Breast epithelium (tissue), 4 donors: ENCODE results near the gene ZNF662. TPM values are rescaled to one million over a fixed set of nuclear protein-coding genes. Genes with fewer than 3 reads are reported as not detected.

Source experiments
- DNase-seq, 2 donors: peaks; one replicate each; pipeline ENCODE4 v3.0.0-alpha.2; 2019; ENCODE audit warnings: low spot score in 2 of 2
- H3K27ac ChIP-seq, 2 donors: fragments of 200-600 bp; sonication (generic) in 1 of 2; one replicate each; pipeline ENCODE4 v1.5.1; 2016 to 2019; ENCODE audit warnings: mild to moderate bottlenecking in 1 of 2
- H3K27me3 ChIP-seq, 2 donors: fragments of 200-600 bp; sonication (generic) in 1 of 2; one replicate each; pipeline versions ENCODE4 v1.5.1 to v1.6.0; 2017 to 2019; ENCODE audit warnings: control low read depth in 1 of 2, mild to moderate bottlenecking in 1 of 2
- H3K36me3 ChIP-seq: fragments of 200-600 bp; one replicate; pipeline ENCODE4 v1.5.1; 2019
- H3K4me1 ChIP-seq, 2 donors: fragments of 200-600 bp; sonication (generic); one replicate each; pipeline ENCODE4 v1.5.1; 2016 to 2019; ENCODE audit warnings: control low read depth in 1 of 2
- H3K4me3 ChIP-seq, 3 donors: fragments of 200-600 bp; sonication (generic); 1 replicate in 2 of 3; 2 replicates in 1 of 3; pipeline ENCODE4 v1.5.1; 2016 to 2019; ENCODE audit warnings: mild to moderate bottlenecking in 3 of 3, moderate library complexity in 2 of 3
- H3K9me3 ChIP-seq, 2 donors: fragments of 200-600 bp; sonication (generic) in 1 of 2; one replicate each; pipeline ENCODE4 v1.5.1; 2016 to 2019; ENCODE audit warnings: control low read depth in 1 of 2
- POLR2A ChIP-seq: fragments of 450-650 bp; IDR thresholded peaks from one replicate; pipeline ENCODE4 v1.6.1; 2016; ENCODE audit warnings: antibody characterized with exemption, mild to moderate bottlenecking, moderate library complexity
- POLR2AphosphoS5 ChIP-seq, 3 donors: sonication (generic); formaldehyde crosslinking; IDR thresholded peaks; one replicate each; pipeline ENCODE4 v1.6.1; 2017; ENCODE audit warnings: antibody characterized with exemption in 3 of 3
- intact Hi-C: fragments of 100-400 bp; cut with DNase I; formaldehyde crosslinking; loops from one replicate; pipeline ENCODE4 v1.15.1; 2023; ENCODE audit warnings: low total_unique reads
- total RNA-seq, 3 donors: library from RNA; depleted of rRNA; stranded (reverse); fragments of >200 nt; gene quantifications; one replicate each; pipeline ENCODE4 v1.1.0, GENCODE V29; 2016
- TF ChIP-seq, protein P1 (sequence below), 3 donors: fragments of 450-650 bp; IDR thresholded peaks; one replicate each; pipeline ENCODE4 v1.5.1; 2016 to 2017; ENCODE audit warnings: antibody characterized with exemption in 3 of 3, mild to moderate bottlenecking in 3 of 3, moderate library complexity in 3 of 3

The ZNF662 gene
- total RNA-seq, 3 donors from 2014 or later = 8.2 to 17.4 (median 13.8) TPM

DNA sequence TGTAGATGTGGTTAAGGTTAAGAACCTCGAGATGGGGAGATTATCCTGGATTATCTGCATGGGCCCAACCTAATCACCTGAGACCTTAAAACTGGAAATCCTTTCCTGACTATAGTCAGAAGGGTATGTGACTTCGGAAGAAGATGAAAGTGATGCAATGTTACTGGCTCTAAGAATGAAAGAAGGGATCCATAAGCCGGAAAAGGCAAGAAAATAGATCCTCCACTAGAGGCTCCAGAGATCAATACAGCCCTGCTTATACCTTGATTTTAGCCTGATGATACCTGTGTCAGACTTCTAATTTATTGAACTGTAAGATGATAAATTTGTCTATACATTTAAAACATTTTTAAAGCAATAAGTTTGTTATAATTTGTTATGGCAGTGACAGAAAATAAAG, 51.6 kb downstream of the ZNF662 start:
- no peak overlapping the region for H3K4me3 ChIP-seq
- H3K9me3 ChIP-seq = no peaks in the 10 kb centered on the region
- H3K27ac ChIP-seq = no peak overlapping the region
- no peaks in the 10 kb centered on the region for H3K4me1 ChIP-seq
- TF ChIP-seq, protein P1, sequence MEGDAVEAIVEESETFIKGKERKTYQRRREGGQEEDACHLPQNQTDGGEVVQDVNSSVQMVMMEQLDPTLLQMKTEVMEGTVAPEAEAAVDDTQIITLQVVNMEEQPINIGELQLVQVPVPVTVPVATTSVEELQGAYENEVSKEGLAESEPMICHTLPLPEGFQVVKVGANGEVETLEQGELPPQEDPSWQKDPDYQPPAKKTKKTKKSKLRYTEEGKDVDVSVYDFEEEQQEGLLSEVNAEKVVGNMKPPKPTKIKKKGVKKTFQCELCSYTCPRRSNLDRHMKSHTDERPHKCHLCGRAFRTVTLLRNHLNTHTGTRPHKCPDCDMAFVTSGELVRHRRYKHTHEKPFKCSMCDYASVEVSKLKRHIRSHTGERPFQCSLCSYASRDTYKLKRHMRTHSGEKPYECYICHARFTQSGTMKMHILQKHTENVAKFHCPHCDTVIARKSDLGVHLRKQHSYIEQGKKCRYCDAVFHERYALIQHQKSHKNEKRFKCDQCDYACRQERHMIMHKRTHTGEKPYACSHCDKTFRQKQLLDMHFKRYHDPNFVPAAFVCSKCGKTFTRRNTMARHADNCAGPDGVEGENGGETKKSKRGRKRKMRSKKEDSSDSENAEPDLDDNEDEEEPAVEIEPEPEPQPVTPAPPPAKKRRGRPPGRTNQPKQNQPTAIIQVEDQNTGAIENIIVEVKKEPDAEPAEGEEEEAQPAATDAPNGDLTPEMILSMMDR (IDR thresholded peaks at IDR 0.05) = no peak
- TF ChIP-seq POLR2AphosphoS5 (IDR thresholded peaks at IDR 0.05) (no peak), POLR2A (no peak)
- H3K27me3 ChIP-seq = no peaks in the 10 kb centered on the region
- intact Hi-C loops = no loop called here
- DNase-seq = no peak
- no peaks in the 10 kb centered on the region for H3K36me3 ChIP-seq

DNA sequence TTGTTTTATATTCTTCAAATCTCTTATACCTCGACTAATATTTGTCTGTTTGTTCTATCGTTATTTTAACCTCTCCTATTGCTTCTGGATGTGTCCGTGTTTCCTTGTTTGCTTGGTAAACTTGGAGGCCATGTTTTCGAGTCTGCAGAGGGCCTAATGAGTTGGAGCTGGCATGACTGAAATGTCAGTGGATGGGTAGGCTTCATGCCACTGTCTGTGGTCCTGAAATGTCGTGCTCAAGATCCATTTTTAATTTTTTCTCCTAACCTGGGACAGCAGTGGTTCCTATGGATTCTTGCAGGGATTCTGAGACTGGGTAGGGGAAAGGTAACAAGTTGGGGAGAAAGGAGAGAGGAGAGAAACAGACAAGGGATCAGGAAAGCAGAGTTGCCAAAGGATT, 54.3 kb downstream of the ZNF662 start:
- Histone ChIP-seq H3K4me1 (no peaks in the 10 kb centered on the region), H3K4me3 (no peak overlapping the region), H3K9me3 (no peaks in the 10 kb centered on the region), H3K27ac (no peak overlapping the region), H3K36me3 (no peaks in the 10 kb centered on the region), H3K27me3 (no peaks in the 10 kb centered on the region)
- intact Hi-C loops = no loop called here
- TF ChIP-seq POLR2A (no peak), POLR2AphosphoS5 (IDR thresholded peaks at IDR 0.05) (no peak)
- TF ChIP-seq, protein P1 (IDR thresholded peaks at IDR 0.05) = no peak
- DNase-seq = no peak

DNA sequence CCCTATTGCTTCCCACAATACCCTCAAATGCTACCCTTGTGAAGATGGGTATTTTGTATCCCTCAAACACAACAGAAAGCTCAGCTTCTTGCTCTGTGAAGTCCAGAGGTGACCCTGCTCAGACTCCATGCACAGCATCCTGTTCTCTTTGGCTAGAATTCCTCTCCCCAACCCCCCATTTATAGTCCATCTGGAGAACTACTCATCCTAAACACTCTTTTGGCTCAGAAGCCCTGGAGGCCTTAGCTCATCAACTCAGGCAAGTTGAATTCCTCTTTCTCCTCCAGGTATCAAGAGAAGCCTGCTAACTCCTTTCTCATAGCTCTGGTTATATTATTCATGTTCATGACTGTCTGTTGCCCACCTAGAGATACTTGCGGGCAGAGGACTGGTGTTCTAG, 54.8 kb downstream of the ZNF662 start:
- intact Hi-C loops = no loop called here
- Histone ChIP-seq H3K36me3 (no peaks in the 10 kb centered on the region), H3K9me3 (no peaks in the 10 kb centered on the region), H3K4me1 (no peaks in the 10 kb centered on the region), H3K27me3 (no peaks in the 10 kb centered on the region), H3K27ac (no peak overlapping the region), H3K4me3 (no peak overlapping the region)
- DNase-seq = no peak
- TF ChIP-seq, protein P1 (IDR thresholded peaks at IDR 0.05) = no peak
- TF ChIP-seq POLR2AphosphoS5 (IDR thresholded peaks at IDR 0.05) (no peak), POLR2A (no peak)

DNA sequence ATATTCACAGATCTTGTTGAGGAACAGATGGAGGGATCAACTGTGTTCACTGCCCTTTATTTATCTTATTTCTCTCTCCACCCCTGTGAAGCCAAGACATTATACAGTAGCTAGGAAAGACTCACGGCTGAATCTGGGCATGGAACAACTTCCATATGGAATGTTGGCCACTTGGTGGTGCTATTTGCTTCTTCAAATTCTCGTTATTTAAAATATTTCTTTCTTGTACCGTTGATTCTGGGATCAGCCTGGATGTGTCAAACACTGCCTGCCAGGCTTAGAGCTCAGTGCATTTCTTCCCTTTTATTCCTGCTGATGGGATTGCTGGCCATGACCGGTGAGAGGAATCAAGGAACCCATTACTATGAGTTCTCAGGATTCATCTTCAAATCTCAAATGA, 55.7 kb downstream of the ZNF662 start:
- H3K27ac ChIP-seq = no peak overlapping the region
- no peak for DNase-seq

DNA sequence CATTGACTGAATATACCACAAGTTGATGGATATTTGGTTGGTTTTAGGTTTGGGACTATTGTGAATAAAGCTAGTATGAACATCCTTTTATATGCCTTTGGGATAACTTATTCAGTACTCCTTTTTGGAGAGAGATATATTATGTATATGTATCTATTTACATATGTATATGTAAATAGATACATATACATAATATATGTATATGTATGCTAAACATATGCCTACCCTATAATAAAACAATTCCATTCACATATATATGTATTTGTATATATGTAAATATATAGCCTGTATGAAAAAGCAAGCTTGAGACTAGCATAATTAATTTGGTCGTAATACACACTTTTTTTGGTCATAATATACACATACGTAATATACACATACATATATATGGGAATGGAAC, 57.3 kb downstream of the ZNF662 start:
- intact Hi-C loops = no loop called here
- Histone ChIP-seq H3K4me1 (no peaks in the 10 kb centered on the region), H3K36me3 (no peaks in the 10 kb centered on the region), H3K27ac (no peak overlapping the region), H3K9me3 (no peaks in the 10 kb centered on the region), H3K4me3 (no peak overlapping the region), H3K27me3 (no peaks in the 10 kb centered on the region)
- no peak for TF ChIP-seq POLR2A
- TF ChIP-seq, protein P1 (IDR thresholded peaks at IDR 0.05) = no peak
- no peak for TF ChIP-seq POLR2AphosphoS5 (IDR thresholded peaks at IDR 0.05)
- no peak for DNase-seq

More for the DNA sequence above, 55.7 kb downstream of the ZNF662 start:
- no peaks in the 10 kb centered on the region for H3K9me3 ChIP-seq
- TF ChIP-seq POLR2A = no peak
- TF ChIP-seq, protein P1 (IDR thresholded peaks at IDR 0.05) = peak; percentile 40 to 73 (median 61)
- H3K36me3 ChIP-seq = no peaks in the 10 kb centered on the region
- H3K27me3 ChIP-seq = no peaks in the 10 kb centered on the region
- intact Hi-C loops = no loop called here
- no peaks in the 10 kb centered on the region for H3K4me1 ChIP-seq
- no peak overlapping the region for H3K4me3 ChIP-seq
